Measurements from ENCODE around the gene CCDC190.
"Not testable (repeated sequence)": the region's sequence is repeated elsewhere in the genome, so short reads cannot be mapped to it uniquely, and the experiment has no call there.

The CCDC190 gene

GRCh38 chr1:162876751-162877150 is 15.8 kb upstream of the CCDC190 start:
- no peak for DNase-seq

- DNase-seq, result no peak
These were observed 13.0 kb upstream of the CCDC190 start for GRCh38 chr1:162873671-162874666.

GRCh38 chr1:162872981-162873380 is 12.0 kb upstream of the CCDC190 start:
- no peak for DNase-seq

- not testable (repeated sequence) for DNase-seq
These were observed 10.4 kb upstream of the CCDC190 start for GRCh38 chr1:162871417-162871816.

- DNase-seq, result no peak
These were observed 8.0 kb upstream of the CCDC190 start for GRCh38 chr1:162868972-162869371.

- no peak for DNase-seq
These were observed 650 bp upstream of the CCDC190 start for GRCh38 chr1:162861625-162862024.

GRCh38 chr1:162859191-162859590 is 1.8 kb downstream of the CCDC190 start:
- no peak for DNase-seq

GRCh38 chr1:162857850-162858249 is 3.1 kb downstream of the CCDC190 start:
- DNase-seq, result no peak

- DNase-seq, result no peak
These were observed 4.7 kb downstream of the CCDC190 start for GRCh38 chr1:162856260-162856659.

GRCh38 chr1:162855461-162856150 is 5.4 kb downstream of the CCDC190 start:
- no peak for DNase-seq

GRCh38 chr1:162854245-162854882 is 6.6 kb downstream of the CCDC190 start:
- peak; percentile 35 for DNase-seq

- DNase-seq, result no peak
These were observed 9.6 kb downstream of the CCDC190 start for GRCh38 chr1:162851341-162851740.

- DNase-seq, result no peak
These were observed 11.3 kb downstream of the CCDC190 start for GRCh38 chr1:162849711-162850110.

GRCh38 chr1:162847839-162848453 is 13.0 kb downstream of the CCDC190 start:
- peak; percentile 65 for DNase-seq

GRCh38 chr1:162846256-162847212 is 14.4 kb downstream of the CCDC190 start:
- DNase-seq, result no peak

GRCh38 chr1:162844153-162844552 is 16.8 kb downstream of the CCDC190 start:
- no peak for DNase-seq

- DNase-seq, result no peak
These were observed 20.6 kb downstream of the CCDC190 start for GRCh38 chr1:162840250-162840839.

- no peak for DNase-seq
These were observed 22.1 kb downstream of the CCDC190 start for GRCh38 chr1:162838863-162839262.

GRCh38 chr1:162835157-162835899 is 25.6 kb downstream of the CCDC190 start:
- DNase-seq, result no peak

- DNase-seq, result no peak
These were observed 28.5 kb downstream of the CCDC190 start for GRCh38 chr1:162832470-162832869.

- DNase-seq, result no peak
These were observed 31.7 kb downstream of the CCDC190 start for GRCh38 chr1:162829268-162829667.
